ENCODE measurements around the gene CLDN2.
A peak's percentile ranks its signal among the peaks of the same experiment; 100 is the strongest.
"Not testable (repeated sequence)": the region's sequence is repeated elsewhere in the genome, so short reads cannot be mapped to it uniquely, and the experiment has no call there.

The CLDN2 gene

DNA sequence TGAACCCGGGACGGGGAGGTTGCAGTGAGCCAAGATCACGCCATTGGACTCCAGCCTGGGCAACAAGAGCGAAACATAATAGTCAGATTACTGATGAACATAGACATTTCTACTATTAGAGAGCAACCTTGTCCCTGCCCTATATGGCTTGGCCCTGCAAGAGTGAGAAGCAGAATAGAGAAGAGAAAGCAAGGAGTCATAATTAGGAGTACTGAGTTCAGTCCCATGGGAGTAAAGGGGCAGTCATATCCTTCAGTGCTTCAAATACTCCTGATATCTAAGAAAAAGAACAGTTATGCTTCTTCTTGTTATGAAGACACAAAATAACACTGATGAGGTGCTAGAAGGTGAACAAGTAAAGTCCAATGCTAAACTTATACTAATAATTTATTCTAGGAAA, 33.8 kb downstream of the CLDN2 start:
- DNase-seq: no peak
- intact Hi-C loops (cut with DNase I): loop anchor here (5.0 to 10.0 kb wide), 2 partner anchors 57 to 469 kb away; no protein-coding TSS in a partner anchor

DNA sequence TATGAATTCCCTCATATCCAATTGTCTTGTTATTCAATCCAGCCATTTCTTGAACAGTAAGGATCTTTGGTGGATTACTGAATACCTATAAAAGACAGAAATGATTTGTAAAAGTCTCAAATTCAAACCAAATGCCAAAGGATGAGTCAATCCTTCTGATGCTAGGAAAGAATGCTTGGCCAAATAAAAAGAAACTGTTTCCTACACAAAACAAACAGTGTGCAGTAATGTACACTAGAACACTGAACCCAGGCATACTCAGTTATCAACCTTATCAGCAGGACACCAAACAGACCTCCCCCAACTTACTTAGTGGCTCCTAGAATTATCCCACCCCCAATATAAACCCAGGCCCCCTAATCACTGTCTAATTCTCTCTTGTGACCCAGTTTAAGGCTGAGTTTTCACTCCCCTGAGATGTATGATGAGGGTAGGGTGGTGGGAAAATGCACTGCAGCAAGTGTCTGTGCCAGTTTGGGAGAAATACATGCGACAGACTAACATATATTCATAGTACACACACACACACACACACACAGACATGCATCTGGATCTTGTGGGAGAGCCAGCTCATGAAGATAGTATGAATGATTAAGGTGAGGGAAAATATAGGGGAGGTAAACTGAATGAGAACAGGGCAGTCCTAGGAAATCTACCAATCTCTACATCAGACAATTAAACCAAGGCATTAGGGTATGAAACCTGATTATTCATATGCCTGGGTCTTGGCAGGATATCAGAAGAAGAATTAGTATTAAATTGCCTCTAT, 35.0 kb downstream of the CLDN2 start:
- intact Hi-C loops (cut with DNase I): loop anchor here (10.0 kb wide), 1 partner anchor 470 kb away; no protein-coding TSS in a partner anchor
- no peak for DNase-seq

DNA sequence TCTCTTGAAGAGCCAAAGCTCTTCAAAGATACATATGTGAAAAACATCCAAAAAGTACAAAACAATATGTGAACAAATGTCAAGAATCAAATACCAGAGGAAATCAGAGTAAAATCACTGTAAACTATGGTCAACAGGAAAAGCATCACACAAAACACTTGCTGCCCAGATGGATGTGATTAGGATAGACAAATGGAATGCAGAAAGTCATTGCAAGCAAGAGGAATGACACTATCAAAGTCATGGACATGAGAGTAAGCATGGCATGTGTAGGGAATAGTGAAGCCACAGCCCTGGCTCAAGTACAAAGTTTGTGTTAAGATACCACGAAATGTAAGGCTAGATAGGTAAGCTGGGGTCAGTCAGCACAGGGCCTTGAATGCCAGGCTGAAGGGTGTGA, 37.7 kb downstream of the CLDN2 start:
- intact Hi-C loops (cut with DNase I): loop anchor here (10.0 kb wide), 1 partner anchor 473 kb away; no protein-coding TSS in a partner anchor

DNA sequence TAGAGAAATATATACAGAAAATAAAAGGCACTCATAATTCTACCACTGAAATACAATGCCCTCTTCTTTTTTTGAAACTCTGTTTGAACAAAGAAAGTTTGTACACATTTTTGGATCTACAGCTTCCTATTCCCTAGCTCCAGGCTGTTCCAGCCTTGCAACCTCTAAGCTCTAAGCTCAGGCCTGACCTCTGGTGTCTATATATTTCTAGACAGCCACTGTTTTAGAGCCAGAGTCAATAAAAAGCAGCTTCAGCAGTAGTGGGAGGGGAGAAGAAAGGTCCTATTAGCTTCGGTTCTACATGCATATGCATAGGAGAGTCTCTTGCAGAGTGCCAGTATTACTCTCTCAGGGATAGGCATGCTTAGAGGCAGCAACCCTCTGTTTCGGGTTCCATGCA, 39.7 kb downstream of the CLDN2 start:
- intact Hi-C loops (cut with DNase I): loop anchor here (10.0 kb wide), 1 partner anchor 475 kb away; no protein-coding TSS in a partner anchor
- DNase-seq: no peak

More for the DNA sequence above, 37.7 kb downstream of the CLDN2 start:
- DNase-seq: no peak

DNA sequence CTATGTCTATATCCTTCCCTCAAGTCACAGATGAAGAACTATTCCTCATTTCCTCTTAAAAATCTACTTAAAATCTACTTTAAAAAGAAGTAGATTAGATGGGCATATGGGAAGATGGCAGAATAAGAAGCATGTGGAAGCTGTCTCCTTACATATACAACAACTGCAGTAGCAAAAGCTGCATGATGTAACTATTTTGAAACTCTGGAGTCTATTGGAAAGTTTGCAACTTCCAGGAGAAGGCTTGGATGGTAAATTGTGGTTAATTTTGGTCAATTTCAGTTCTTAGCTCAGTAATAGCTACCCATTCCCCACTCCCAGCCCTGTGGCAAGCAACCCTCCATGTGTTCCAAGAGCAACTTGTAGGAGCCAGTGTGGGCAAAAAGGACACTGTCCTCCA, 42.9 kb downstream of the CLDN2 start:
- DNase-seq: no peak
- intact Hi-C loops (cut with DNase I): no loop called here

DNA sequence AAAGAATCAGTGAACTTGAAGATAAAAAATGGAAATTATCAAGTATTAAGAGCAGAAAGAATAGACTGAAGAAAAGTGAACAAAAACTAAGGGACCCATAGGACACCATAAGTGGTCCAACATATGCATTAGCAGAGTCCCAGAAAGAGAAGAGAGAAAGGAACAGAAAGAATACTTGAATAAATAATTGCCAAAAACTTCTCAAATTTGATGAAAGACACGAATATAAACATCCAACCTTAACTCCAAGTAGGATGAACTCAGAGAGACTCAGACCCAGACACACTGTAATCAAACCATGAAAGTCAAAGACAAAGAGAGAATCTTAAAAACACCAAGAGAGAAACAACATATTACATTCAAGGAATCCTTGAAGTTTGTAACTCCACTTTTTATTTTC, 44.1 kb downstream of the CLDN2 start:
- intact Hi-C loops (cut with DNase I): no loop called here

DNA sequence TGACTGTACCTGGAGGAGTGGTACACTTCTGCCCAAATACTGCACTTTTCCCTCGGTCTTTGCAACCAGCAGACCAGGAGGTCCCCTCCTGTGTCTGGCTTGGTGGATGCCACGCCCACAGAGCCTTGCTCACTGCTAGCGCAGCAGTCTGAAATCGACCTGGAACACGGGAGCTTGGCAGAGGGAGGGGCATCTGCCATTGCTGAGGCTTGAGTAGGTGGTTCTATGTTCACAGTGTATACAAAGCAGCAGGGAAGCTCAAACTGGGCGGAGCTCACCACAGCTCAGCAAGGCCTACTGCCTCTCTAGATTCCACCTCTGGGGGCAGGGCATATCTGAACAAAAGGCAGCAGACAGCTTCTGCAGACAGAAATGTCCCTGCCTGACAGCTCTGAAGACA, 46.3 kb downstream of the CLDN2 start:
- intact Hi-C loops (cut with DNase I): not testable (repeated sequence)
- DNase-seq: peak in 1 of 10 donors; percentile 75

More for the DNA sequence above, 44.1 kb downstream of the CLDN2 start:
- no peak for DNase-seq

DNA sequence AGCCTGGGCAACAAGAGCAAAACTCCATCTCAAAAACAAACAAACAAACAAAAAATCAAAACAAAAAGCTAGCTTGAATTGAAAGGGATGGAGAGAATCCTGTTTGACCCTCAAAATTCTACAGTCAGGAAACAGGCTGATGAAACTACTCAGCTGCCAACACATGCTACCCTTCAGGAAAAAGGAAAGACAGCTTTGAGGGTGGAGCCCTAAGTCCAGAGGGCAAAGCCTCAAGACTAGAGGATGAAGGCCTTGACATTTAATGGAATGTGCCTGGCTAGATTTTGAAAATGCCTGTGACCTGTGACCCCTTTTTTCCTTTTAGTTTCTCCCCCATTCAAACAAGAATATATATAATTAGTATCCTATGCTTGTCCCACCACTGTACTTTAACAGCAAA, 52.7 kb downstream of the CLDN2 start:
- intact Hi-C loops (cut with DNase I): no loop called here
- no peak for DNase-seq

DNA sequence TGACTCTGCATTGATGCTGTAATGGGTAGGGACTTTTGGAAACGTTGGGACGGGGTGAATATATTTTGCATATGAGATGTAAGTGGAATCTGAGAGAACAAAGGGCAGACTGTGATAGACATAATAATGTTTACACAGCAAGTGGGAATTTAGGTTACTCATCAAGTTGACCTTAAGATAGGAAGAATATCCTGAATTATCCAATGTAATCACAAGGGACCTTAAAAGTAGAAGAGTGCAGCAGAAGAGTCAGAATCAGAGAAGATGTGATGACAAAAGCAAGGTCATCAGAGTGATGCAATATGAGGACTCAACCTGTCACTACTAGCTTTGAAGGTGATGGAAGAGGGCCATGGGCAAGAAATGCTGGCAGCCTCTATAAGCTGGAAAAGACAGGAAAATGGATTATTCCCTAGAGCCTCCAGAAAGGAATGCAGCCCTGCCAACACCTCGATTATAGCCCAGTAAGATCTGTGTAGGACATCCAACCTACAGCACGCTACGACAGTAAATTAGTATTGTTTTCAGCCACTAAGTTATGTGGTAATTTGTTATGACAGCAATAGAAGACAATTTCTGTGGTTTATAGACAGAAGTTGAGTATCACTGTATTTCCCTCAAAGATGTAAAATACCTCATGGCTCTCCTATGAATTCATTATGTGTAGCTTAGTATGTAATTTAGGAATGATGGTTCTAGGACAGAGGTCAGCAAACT, 53.4 kb downstream of the CLDN2 start:
- DNase-seq: no peak
- intact Hi-C loops (cut with DNase I): no loop called here

DNA sequence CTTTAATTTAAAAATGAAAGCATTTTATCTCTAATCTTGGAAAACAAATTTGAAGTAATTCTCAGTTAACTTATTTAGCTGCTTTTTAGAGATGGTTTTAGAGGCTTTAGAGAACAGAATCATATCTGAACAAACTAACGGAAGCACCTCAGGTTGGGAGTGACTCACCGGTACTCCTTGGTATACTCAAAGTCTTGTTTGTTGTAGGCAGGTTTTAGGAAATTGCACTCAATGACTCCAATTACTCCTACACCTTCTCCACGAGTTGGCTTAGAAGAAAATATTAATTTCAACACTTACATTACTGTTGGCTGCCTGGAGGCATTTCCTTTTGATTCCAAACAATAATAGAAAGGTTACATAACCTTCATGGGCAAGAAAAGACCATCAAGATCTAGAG, 56.2 kb downstream of the CLDN2 start:
- DNase-seq: no peak
- intact Hi-C loops (cut with DNase I): no loop called here

Data from posterior cingulate gyrus (tissue), 11 donors.